ENCODE results near the gene DPYSL5.

The DPYSL5 gene

GRCh38 chr2:26968001-26968400 lies 120.1 kb downstream of the DPYSL5 start:
- DNase-seq (ENCODE audit: low read depth) = no peak

GRCh38 chr2:26969077-26969844 lies 121.3 kb downstream of the DPYSL5 start:
- no peak for DNase-seq (ENCODE audit: low read depth)

- DNase-seq (ENCODE audit: low read depth) = peak; percentile 40
Observed at GRCh38 chr2:26970244-26970927, 122.5 kb downstream of the DPYSL5 start, which contains the start of gene MAPRE3. Gene MAPRE3 (plus strand): TSS chr2:26970637. CDS start chr2:27022219, 51,582 bp downstream.

GRCh38 chr2:26970928-26971627 lies 123.1 kb downstream of the DPYSL5 start:
- DNase-seq (ENCODE audit: low read depth) = no peak

GRCh38 chr2:26971911-26972786 lies 124.2 kb downstream of the DPYSL5 start:
- no peak for DNase-seq (ENCODE audit: low read depth)

GRCh38 chr2:26974352-26974751 lies 126.4 kb downstream of the DPYSL5 start:
- no peak for DNase-seq (ENCODE audit: low read depth)

GRCh38 chr2:26975102-26975501 lies 127.2 kb downstream of the DPYSL5 start:
- no peak for DNase-seq (ENCODE audit: low read depth)

GRCh38 chr2:26975656-26976055 lies 127.7 kb downstream of the DPYSL5 start:
- no peak for DNase-seq (ENCODE audit: low read depth)

GRCh38 chr2:26976237-26976636 lies 128.3 kb downstream of the DPYSL5 start:
- DNase-seq (ENCODE audit: low read depth) = no peak

- DNase-seq (ENCODE audit: low read depth) = no peak
Observed at GRCh38 chr2:26977012-26977411, 129.1 kb downstream of the DPYSL5 start.

- DNase-seq (ENCODE audit: low read depth) = no peak
Observed at GRCh38 chr2:26978061-26978596, 130.2 kb downstream of the DPYSL5 start.

- no peak for DNase-seq (ENCODE audit: low read depth)
Observed at GRCh38 chr2:26979741-26980140, 131.8 kb downstream of the DPYSL5 start.

- DNase-seq (ENCODE audit: low read depth) = no peak
Observed at GRCh38 chr2:26980971-26981370, 133.0 kb downstream of the DPYSL5 start.

- no peak for DNase-seq (ENCODE audit: low read depth)
Observed at GRCh38 chr2:26982102-26982742, 134.3 kb downstream of the DPYSL5 start.

- DNase-seq (ENCODE audit: low read depth) = no peak
Observed at GRCh38 chr2:26983746-26984145, 135.8 kb downstream of the DPYSL5 start.

- DNase-seq (ENCODE audit: low read depth) = no peak
Observed at GRCh38 chr2:26985807-26986206, 137.9 kb downstream of the DPYSL5 start.

- DNase-seq (ENCODE audit: low read depth) = no peak
Observed at GRCh38 chr2:26986576-26986975, 138.6 kb downstream of the DPYSL5 start.

GRCh38 chr2:26988058-26988860 lies 140.3 kb downstream of the DPYSL5 start:
- no peak for DNase-seq (ENCODE audit: low read depth)

- DNase-seq (ENCODE audit: low read depth) = no peak
Observed at GRCh38 chr2:26989156-26989555, 141.2 kb downstream of the DPYSL5 start.

GRCh38 chr2:26991717-26992116 lies 143.8 kb downstream of the DPYSL5 start:
- DNase-seq (ENCODE audit: low read depth) = no peak

Measured in fibroblast of the conjunctiva (primary cell).